Subcutaneous adipose tissue (tissue), 4 donors: Measurements from ENCODE around the gene CETP. TPM values are rescaled to one million over a fixed set of nuclear protein-coding genes. Genes with fewer than 3 reads are reported as not detected.

Experiments used
- CTCF ChIP-seq: fragments of 450-650 bp; IDR thresholded peaks from one replicate; pipeline ENCODE4 v1.5.1; 2016; ENCODE audit warnings: low read depth, mild to moderate bottlenecking, control low read depth, antibody characterized with exemption, moderate library complexity
- total RNA-seq, 4 donors: library from RNA; depleted of rRNA; stranded (reverse); fragments of >200 nt; gene quantifications; one replicate each; pipeline ENCODE4 v1.1.0, GENCODE V29; 2016

The CETP gene
- 10 to 100 TPM in 1 of 4 donors, 1 to 10 TPM in 1, not detected in 2; 2.4 to 14.9 TPM for total RNA-seq

GRCh38 chr16:56961851-56962281 lies at the start of gene CETP:
Gene CETP, plus strand, starts transcription at chr16:56961950. Its CDS starts 30 bp downstream, at chr16:56961980.
- no peak for TF ChIP-seq CTCF

- no peak for TF ChIP-seq CTCF
Measured at GRCh38 chr16:56912746-56913708, 48.7 kb upstream of the CETP start.

GRCh38 chr16:56914896-56915295 lies 46.9 kb upstream of the CETP start:
- no peak for TF ChIP-seq CTCF

- no peak for TF ChIP-seq CTCF
Measured at GRCh38 chr16:56915336-56916119, 46.2 kb upstream of the CETP start.

GRCh38 chr16:56916571-56917403 lies 45.0 kb upstream of the CETP start:
- TF ChIP-seq CTCF, result no peak

GRCh38 chr16:56918467-56919012 lies 43.2 kb upstream of the CETP start:
- TF ChIP-seq CTCF, result no peak
